ENCODE results near the gene TET3. TPM values are rescaled to one million over a fixed set of nuclear protein-coding genes. Genes with fewer than 3 reads are reported as not detected.
A peak's percentile ranks its signal among the peaks of the same experiment; 100 is the strongest.

The TET3 gene
- total and polyA plus RNA-seq, 2 experiments from 2014 or later = 3.6 to 19.9 TPM

GRCh38 chr2:73981081-73982001 is 3.4 kb upstream of the TET3 start:
- Histone ChIP-seq H3K27ac (ENCODE audit: low read depth) (no peak overlapping the region), H2AFZ (peak overlapping the region; percentile 90), H3F3A (replicated peaks; ENCODE audit: low read depth) (peaks cover 25% of the 10 kb centered on the region), H3K4me3 (peak overlapping the region; percentile 69), H3K9me2 (ENCODE audit: insufficient read depth) (no peaks in the 10 kb centered on the region), H3K79me2 (replicated peaks; ENCODE audit: insufficient read depth) (peaks cover 7% of the 10 kb centered on the region), H3K36me3 (ENCODE audit: insufficient read depth) (no peaks in the 10 kb centered on the region), H4K20me1 (replicated peaks; ENCODE audit: insufficient read depth) (no peaks in the 10 kb centered on the region), H3K4me2 (peak overlapping the region; percentile 79), H3K4me1 (ENCODE audit: insufficient read depth) (peaks cover 39% of the 10 kb centered on the region), H3K27me3 (ENCODE audit: insufficient read depth) (peaks cover 59% of the 10 kb centered on the region)
- ATAC-seq = peak; percentile 72
- H3K36me3 Mint-ChIP-seq (ENCODE audit: low read depth) = peaks cover 7% of the 10 kb centered on the region; the same call in 2 of the 3 replicates
- H3K4me1 Mint-ChIP-seq = peaks cover 49% of the 10 kb centered on the region
- DNase-seq (ENCODE audit: low spot score) = peak; percentile 88
- H3K9me3 Mint-ChIP-seq = no peaks in the 10 kb centered on the region
- no peak overlapping the region for H3K27ac Mint-ChIP-seq
- peak; percentile 40 for TF ChIP-seq POLR2AphosphoS5 (IDR thresholded peaks at IDR 0.05; ENCODE audit: low read depth)
- TF ChIP-seq, protein P1, sequence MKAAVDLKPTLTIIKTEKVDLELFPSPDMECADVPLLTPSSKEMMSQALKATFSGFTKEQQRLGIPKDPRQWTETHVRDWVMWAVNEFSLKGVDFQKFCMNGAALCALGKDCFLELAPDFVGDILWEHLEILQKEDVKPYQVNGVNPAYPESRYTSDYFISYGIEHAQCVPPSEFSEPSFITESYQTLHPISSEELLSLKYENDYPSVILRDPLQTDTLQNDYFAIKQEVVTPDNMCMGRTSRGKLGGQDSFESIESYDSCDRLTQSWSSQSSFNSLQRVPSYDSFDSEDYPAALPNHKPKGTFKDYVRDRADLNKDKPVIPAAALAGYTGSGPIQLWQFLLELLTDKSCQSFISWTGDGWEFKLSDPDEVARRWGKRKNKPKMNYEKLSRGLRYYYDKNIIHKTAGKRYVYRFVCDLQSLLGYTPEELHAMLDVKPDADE (IDR thresholded peaks at IDR 0.05) = no peak
- TF ChIP-seq STAT1 (IDR thresholded peaks at IDR 0.05; ENCODE audit: unreplicated experiment) = no peak
- H3K27me3 Mint-ChIP-seq (ENCODE audit: insufficient read depth, low read depth, poor library complexity) = peaks cover 56% of the 10 kb centered on the region
- H3K4me3 Mint-ChIP-seq = peak overlapping the region; percentile 82

- Histone ChIP-seq H3K27ac (ENCODE audit: low read depth) (no peak overlapping the region), H4K20me1 (replicated peaks; ENCODE audit: insufficient read depth) (peaks cover 5% of the 10 kb centered on the region; the same call in 1 of the 2 replicates), H2AFZ (no peak overlapping the region), H3F3A (replicated peaks; ENCODE audit: low read depth) (peaks cover 28% of the 10 kb centered on the region), H3K27me3 (ENCODE audit: insufficient read depth) (peaks cover 59% of the 10 kb centered on the region), H3K4me2 (peak overlapping the region; percentile 79), H3K4me1 (ENCODE audit: insufficient read depth) (peaks cover 47% of the 10 kb centered on the region), H3K4me3 (peak overlapping the region; percentile 69), H3K79me2 (replicated peaks; ENCODE audit: insufficient read depth) (peaks cover 16% of the 10 kb centered on the region), H3K9me2 (ENCODE audit: insufficient read depth) (no peaks in the 10 kb centered on the region), H3K36me3 (ENCODE audit: insufficient read depth) (no peaks in the 10 kb centered on the region; the same call in 1 of the 2 replicates)
- DNase-seq (ENCODE audit: low spot score) = no peak
- peaks cover 16% of the 10 kb centered on the region for H3K36me3 Mint-ChIP-seq (ENCODE audit: low read depth)
- H3K27ac Mint-ChIP-seq = no peak overlapping the region
- H3K4me3 Mint-ChIP-seq = peak overlapping the region; percentile 82
- peaks cover 61% of the 10 kb centered on the region for H3K27me3 Mint-ChIP-seq (ENCODE audit: insufficient read depth, low read depth, poor library complexity)
- ATAC-seq = no peak
- H3K4me1 Mint-ChIP-seq = peaks cover 57% of the 10 kb centered on the region
- H3K9me3 Mint-ChIP-seq = no peaks in the 10 kb centered on the region
- TF ChIP-seq ZNF331 (CRISPR knock-in tag; IDR thresholded peaks at IDR 0.05; ENCODE audit: low read depth) (no peak), NANOG (IDR thresholded peaks at IDR 0.05; ENCODE audit: borderline replicate concordance) (no peak), EZH2phosphoT487 (IDR thresholded peaks at IDR 0.05; ENCODE audit: unreplicated experiment) (no peak), CREB1 (CRISPR knock-in tag; IDR thresholded peaks at IDR 0.05; ENCODE audit: low read depth) (no peak), REST (IDR thresholded peaks at IDR 0.05; ENCODE audit: unreplicated experiment) (no peak), JUNB (IDR thresholded peaks at IDR 0.05; ENCODE audit: unreplicated experiment) (no peak), POLR2AphosphoS5 (IDR thresholded peaks at IDR 0.05; ENCODE audit: low read depth) (no peak), STAT1 (IDR thresholded peaks at IDR 0.05; ENCODE audit: unreplicated experiment) (no peak)
- TF ChIP-seq, protein P2, sequence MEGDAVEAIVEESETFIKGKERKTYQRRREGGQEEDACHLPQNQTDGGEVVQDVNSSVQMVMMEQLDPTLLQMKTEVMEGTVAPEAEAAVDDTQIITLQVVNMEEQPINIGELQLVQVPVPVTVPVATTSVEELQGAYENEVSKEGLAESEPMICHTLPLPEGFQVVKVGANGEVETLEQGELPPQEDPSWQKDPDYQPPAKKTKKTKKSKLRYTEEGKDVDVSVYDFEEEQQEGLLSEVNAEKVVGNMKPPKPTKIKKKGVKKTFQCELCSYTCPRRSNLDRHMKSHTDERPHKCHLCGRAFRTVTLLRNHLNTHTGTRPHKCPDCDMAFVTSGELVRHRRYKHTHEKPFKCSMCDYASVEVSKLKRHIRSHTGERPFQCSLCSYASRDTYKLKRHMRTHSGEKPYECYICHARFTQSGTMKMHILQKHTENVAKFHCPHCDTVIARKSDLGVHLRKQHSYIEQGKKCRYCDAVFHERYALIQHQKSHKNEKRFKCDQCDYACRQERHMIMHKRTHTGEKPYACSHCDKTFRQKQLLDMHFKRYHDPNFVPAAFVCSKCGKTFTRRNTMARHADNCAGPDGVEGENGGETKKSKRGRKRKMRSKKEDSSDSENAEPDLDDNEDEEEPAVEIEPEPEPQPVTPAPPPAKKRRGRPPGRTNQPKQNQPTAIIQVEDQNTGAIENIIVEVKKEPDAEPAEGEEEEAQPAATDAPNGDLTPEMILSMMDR (conservative IDR thresholded peaks at IDR 0.05; ENCODE audit: low read depth in 2 of 2) = no peak
- TF ChIP-seq, protein P1 (IDR thresholded peaks at IDR 0.05) = no peak
These were observed 2.5 kb upstream of the TET3 start for GRCh38 chr2:73982140-73982617.
